Fibroblast of lung (primary cell): ENCODE measurements around the gene GUK1. TPM values are rescaled to one million over a fixed set of nuclear protein-coding genes. Genes with fewer than 3 reads are reported as not detected.
"Not testable (repeated sequence)": the region's sequence is repeated elsewhere in the genome, so short reads cannot be mapped to it uniquely, and the experiment has no call there.

Experiments
- DNase-seq, 2 donors: peaks; one replicate each; pipeline versions ENCODE4 v3.0.0 to v3.0.0-alpha.2; 2010; ENCODE audit warnings: low read depth in 2 of 2
- H2AFZ ChIP-seq: 2 replicates; pipeline ENCODE4 v1.5.1; 2012; ENCODE audit warnings: low read length, control low read depth, inconsistent platforms
- H3K27ac ChIP-seq: 2 replicates; pipeline ENCODE4 v1.5.1; 2011; ENCODE audit warnings: low read length, control low read depth; ENCODE audit not compliant: insufficient read depth
- H3K27me3 ChIP-seq: 2 replicates; pipeline ENCODE4 v1.5.1; 2011; ENCODE audit warnings: mild to moderate bottlenecking, low read length; ENCODE audit not compliant: control insufficient read depth, insufficient read depth
- H3K36me3 ChIP-seq: 2 replicates; pipeline ENCODE4 v1.5.1; 2011; ENCODE audit warnings: low read length; ENCODE audit not compliant: control insufficient read depth, insufficient read depth
- H3K4me1 ChIP-seq: 2 replicates; pipeline ENCODE4 v1.5.1; 2011; ENCODE audit warnings: low read length; ENCODE audit not compliant: control insufficient read depth, insufficient read depth; ENCODE audit errors: extremely low read depth
- H3K4me2 ChIP-seq: 2 replicates; pipeline ENCODE4 v1.5.1; 2011; ENCODE audit warnings: low read length, control low read depth; ENCODE audit not compliant: insufficient read depth; ENCODE audit errors: extremely low read depth
- H3K4me3 ChIP-seq, 4 experiments: fragments of 200-600 bp in 1 of 4; sonication (generic) in 1 of 4; replicated peaks in 1 of 4; 2 replicates each; pipeline ENCODE4 v1.5.1; 2011 to 2016; ENCODE audit warnings: low read length in 4 of 4, low read depth in 3 of 4, mild to moderate bottlenecking in 3 of 4, control low read depth in 2 of 4, inconsistent platforms in 1 of 4, mixed read lengths in 1 of 4; ENCODE audit not compliant: insufficient read depth in 1 of 4; ENCODE audit errors: control extremely low read depth in 1 of 4
- H3K79me2 ChIP-seq: 2 replicates; pipeline ENCODE4 v1.5.1; 2012; ENCODE audit warnings: mild to moderate bottlenecking, low read length, inconsistent platforms; ENCODE audit not compliant: control insufficient read depth, insufficient read depth
- H3K9ac ChIP-seq: 2 replicates; pipeline ENCODE4 v1.5.1; 2011; ENCODE audit warnings: mild to moderate bottlenecking, low read length, control low read depth; ENCODE audit not compliant: insufficient read depth
- H3K9me3 ChIP-seq: 2 replicates; pipeline ENCODE4 v1.5.1; 2012; ENCODE audit warnings: low read depth, low read length; ENCODE audit not compliant: control insufficient read depth, insufficient read depth
- H4K20me1 ChIP-seq: 2 replicates; pipeline ENCODE4 v1.5.1; 2011; ENCODE audit warnings: low read length; ENCODE audit not compliant: control insufficient read depth, insufficient read depth; ENCODE audit errors: extremely low read depth
- EZH2 ChIP-seq: IDR thresholded peaks from 2 replicates; pipeline ENCODE4 v1.5.1; 2012; ENCODE audit warnings: low read length, control low read depth, mild to moderate bottlenecking; ENCODE audit errors: missing control alignments
- polyA plus RNA-seq, 2 donors: library from polyadenylated mRNA; depleted of rRNA in 1 of 2; stranded (reverse) in 1 of 2; unstranded in 1 of 2; fragments of >200 nt; gene quantifications; 2 replicates each; pipeline ENCODE4 v1.2.1, GENCODE V29; 2011 to 2012; ENCODE audit warnings: missing spikeins in 1 of 2
- total RNA-seq: library from RNA; depleted of rRNA; stranded (reverse); fragments of >200 nt; gene quantifications from 2 replicates; pipeline ENCODE4 v1.2.1, GENCODE V29; 2014
- TF ChIP-seq, protein P1 (sequence below), 2 donors: IDR thresholded peaks in 1 of 2; conservative IDR thresholded peaks in 1 of 2; 1 replicate in 1 of 2; 2 replicates in 1 of 2; pipeline ENCODE4 v1.5.1; 2011 to 2012; ENCODE audit warnings: low read length in 2 of 2, control low read depth in 1 of 2, inconsistent platforms in 1 of 2, low read depth in 1 of 2, mild to moderate bottlenecking in 1 of 2

GUK1 gene
- total and polyA plus RNA-seq, 2 donors (not counting 1 experiment from before 2014, with no cell fraction given): 217 to 479 TPM

DNA sequence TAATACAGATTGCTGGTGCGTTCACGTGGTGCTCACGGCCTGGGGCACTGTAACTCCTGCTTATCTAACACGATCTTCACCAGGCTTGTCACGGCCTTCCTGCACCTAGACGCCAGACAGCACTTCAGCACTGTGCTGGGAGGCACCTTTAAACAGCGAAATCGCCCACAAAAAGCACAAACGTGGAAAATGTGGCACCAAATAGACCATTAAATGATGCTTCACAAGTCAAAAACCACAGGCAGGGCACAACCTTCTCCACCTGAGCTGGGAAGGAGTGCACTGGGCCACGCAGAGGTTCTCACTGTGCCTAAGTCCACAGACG, 45.5 kb downstream of the GUK1 start:
- Histone ChIP-seq H3K27ac (no peak overlapping the region), H3K27me3 (no peaks in the 10 kb centered on the region), H3K4me3 (no peak overlapping the region), H3K4me2 (no peak overlapping the region), H3K9me3 (no peaks in the 10 kb centered on the region), H2AFZ (no peak overlapping the region), H3K36me3 (no peaks in the 10 kb centered on the region), H4K20me1 (no peaks in the 10 kb centered on the region), H3K9ac (no peak overlapping the region), H3K79me2 (no peaks in the 10 kb centered on the region), H3K4me1 (no peaks in the 10 kb centered on the region)
- DNase-seq: no peak
- no peak for TF ChIP-seq EZH2
- TF ChIP-seq, protein P1, sequence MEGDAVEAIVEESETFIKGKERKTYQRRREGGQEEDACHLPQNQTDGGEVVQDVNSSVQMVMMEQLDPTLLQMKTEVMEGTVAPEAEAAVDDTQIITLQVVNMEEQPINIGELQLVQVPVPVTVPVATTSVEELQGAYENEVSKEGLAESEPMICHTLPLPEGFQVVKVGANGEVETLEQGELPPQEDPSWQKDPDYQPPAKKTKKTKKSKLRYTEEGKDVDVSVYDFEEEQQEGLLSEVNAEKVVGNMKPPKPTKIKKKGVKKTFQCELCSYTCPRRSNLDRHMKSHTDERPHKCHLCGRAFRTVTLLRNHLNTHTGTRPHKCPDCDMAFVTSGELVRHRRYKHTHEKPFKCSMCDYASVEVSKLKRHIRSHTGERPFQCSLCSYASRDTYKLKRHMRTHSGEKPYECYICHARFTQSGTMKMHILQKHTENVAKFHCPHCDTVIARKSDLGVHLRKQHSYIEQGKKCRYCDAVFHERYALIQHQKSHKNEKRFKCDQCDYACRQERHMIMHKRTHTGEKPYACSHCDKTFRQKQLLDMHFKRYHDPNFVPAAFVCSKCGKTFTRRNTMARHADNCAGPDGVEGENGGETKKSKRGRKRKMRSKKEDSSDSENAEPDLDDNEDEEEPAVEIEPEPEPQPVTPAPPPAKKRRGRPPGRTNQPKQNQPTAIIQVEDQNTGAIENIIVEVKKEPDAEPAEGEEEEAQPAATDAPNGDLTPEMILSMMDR (conservative IDR thresholded peaks at IDR 0.05 in 1 of 2, IDR thresholded peaks at IDR 0.05 in 1 of 2; ENCODE audit: low read depth in 1 of 2, low read length in 2 of 2): no peak

DNA sequence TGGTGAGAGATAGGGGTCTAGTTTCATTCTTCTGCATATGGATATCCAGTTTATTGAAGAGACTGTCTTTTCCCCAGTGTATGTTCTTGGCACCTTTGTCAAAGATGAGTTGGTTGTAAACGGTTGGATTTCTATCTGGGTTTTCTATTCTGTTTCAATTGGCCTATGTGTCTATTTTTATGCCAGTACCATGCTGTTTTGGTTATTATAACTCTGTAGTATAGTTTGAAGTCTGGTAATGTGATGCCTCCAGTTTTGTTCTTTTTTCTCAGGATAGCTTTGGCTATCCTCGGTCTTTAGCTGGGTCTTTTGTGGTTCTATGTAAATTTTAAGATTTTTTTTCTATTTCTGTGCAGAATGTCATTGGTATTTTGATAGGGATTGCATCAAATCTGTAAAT, 48.2 kb downstream of the GUK1 start:
- DNase-seq, H3K79me2 ChIP-seq, H3K9ac ChIP-seq, H3K27me3 ChIP-seq, H3K9me3 ChIP-seq, H3K27ac ChIP-seq, H3K4me2 ChIP-seq, H3K36me3 ChIP-seq, H2AFZ ChIP-seq, H3K4me1 ChIP-seq, H4K20me1 ChIP-seq, H3K4me3 ChIP-seq: not testable (repeated sequence)

DNA sequence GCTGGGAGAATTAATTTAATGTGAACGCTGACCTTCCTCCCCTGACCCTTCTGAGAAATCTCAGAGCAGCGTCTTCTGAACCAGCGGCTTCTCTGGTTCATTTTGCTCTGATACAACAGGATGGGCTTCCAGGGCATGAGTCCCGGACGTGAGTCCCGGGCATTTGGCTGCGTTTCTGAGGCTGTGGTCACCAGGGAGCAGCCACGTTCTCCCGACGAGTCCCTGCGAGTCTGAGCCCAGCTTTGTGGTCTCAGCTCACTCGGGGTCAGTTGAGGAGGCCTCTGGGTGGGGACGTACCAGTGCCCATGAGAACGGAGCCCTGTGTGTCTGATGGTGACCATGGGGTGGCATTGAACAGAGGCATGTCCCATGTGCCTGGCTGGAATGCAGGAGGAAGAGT, 50.1 kb downstream of the GUK1 start:
- no peak overlapping the region for H2AFZ ChIP-seq
- TF ChIP-seq, protein P1 (conservative IDR thresholded peaks at IDR 0.05 in 1 of 2, IDR thresholded peaks at IDR 0.05 in 1 of 2; ENCODE audit: low read depth in 1 of 2, low read length in 2 of 2): no peak
- TF ChIP-seq EZH2: no peak

DNA sequence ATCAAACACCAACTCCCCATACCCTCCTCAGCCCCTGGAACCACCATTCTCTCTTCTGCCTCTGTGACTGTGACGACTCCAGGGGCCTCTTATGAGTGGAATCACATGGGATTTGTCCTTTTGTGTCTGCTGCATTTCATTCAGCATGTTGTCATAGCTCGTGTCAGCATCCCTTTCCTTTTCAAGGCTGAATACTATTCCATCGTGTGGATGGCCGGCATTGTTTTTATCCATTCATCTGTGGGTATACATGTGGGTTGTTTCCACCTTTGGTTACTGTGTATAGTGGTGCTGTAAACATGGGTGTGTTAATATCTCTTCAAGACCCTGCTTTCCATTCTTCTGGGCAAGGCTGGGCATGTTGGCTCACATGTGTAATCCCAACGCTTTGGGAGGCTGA, 50.7 kb downstream of the GUK1 start:
- H3K27ac ChIP-seq: no peak overlapping the region
- TF ChIP-seq, protein P1 (conservative IDR thresholded peaks at IDR 0.05 in 1 of 2, IDR thresholded peaks at IDR 0.05 in 1 of 2; ENCODE audit: low read depth in 1 of 2, low read length in 2 of 2): no peak
- no peak for TF ChIP-seq EZH2

More for the DNA sequence above, 50.1 kb downstream of the GUK1 start:
- H4K20me1 ChIP-seq: no peaks in the 10 kb centered on the region
- no peak overlapping the region for H3K27ac ChIP-seq
- no peak overlapping the region for H3K4me3 ChIP-seq
- H3K27me3 ChIP-seq: no peaks in the 10 kb centered on the region
- H3K4me1 ChIP-seq: no peaks in the 10 kb centered on the region
- no peaks in the 10 kb centered on the region for H3K79me2 ChIP-seq
- DNase-seq: no peak
- no peak overlapping the region for H3K4me2 ChIP-seq
- H3K9ac ChIP-seq: no peak overlapping the region
- no peaks in the 10 kb centered on the region for H3K36me3 ChIP-seq
- no peaks in the 10 kb centered on the region for H3K9me3 ChIP-seq

More for the DNA sequence above, 50.7 kb downstream of the GUK1 start:
- DNase-seq: no peak
- Histone ChIP-seq H4K20me1 (no peaks in the 10 kb centered on the region), H3K4me3 (no peak overlapping the region), H3K79me2 (no peaks in the 10 kb centered on the region), H3K27me3 (no peaks in the 10 kb centered on the region), H3K9me3 (no peaks in the 10 kb centered on the region), H3K4me2 (no peak overlapping the region), H3K36me3 (no peaks in the 10 kb centered on the region), H3K9ac (no peak overlapping the region), H2AFZ (no peak overlapping the region), H3K4me1 (no peaks in the 10 kb centered on the region)
